HUES48 (cell line): ENCODE measurements around the gene LPAR1.

ENCODE experiments used
- H3K27ac ChIP-seq: one replicate; pipeline ENCODE4 v1.7.0; 2013; ENCODE audit warnings: low read depth, low read length, inconsistent platforms
- H3K27me3 ChIP-seq: 2 replicates; pipeline ENCODE4 v1.6.1; 2013; ENCODE audit warnings: mild to moderate bottlenecking, low read length; ENCODE audit not compliant: control insufficient read depth, insufficient read depth
- H3K36me3 ChIP-seq: 2 replicates; pipeline ENCODE4 v1.6.1; 2013; ENCODE audit warnings: low read length; ENCODE audit not compliant: control insufficient read depth, insufficient read depth
- H3K4me1 ChIP-seq: 2 replicates; pipeline ENCODE4 v1.6.1; 2013; ENCODE audit warnings: mild to moderate bottlenecking, low read length; ENCODE audit not compliant: control insufficient read depth, insufficient read depth
- H3K4me3 ChIP-seq: 2 replicates; pipeline ENCODE4 v1.5.1; 2013; ENCODE audit warnings: mild to moderate bottlenecking, low read depth, low read length
- H3K9ac ChIP-seq: 2 replicates; pipeline ENCODE4 v1.6.1; 2013; ENCODE audit warnings: mild to moderate bottlenecking, low read depth, low read length, moderate library complexity
- H3K9me3 ChIP-seq: 2 replicates; pipeline ENCODE4 v1.6.1; 2013; ENCODE audit warnings: low read length; ENCODE audit not compliant: control insufficient read depth, insufficient read depth

Gene LPAR1

DNA sequence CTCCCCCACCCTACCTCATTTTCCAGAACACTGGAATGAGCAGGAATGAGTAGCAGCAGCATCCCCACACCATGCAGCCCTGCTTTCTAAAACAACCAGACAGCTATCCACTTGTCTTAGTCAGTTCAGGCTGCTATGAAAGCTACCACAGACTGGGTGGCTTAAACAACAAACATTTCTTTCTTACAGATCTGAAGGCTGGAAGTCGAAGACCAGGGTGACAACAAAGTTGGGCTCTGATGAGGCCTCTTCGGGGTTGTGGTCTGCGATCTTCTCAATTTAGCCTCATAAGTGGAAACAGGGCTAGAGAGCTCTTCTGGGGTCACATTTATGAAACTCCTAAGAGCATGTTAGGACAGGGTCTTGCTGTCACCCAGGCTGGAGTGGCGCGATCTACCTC lies 38.9 kb downstream of the LPAR1 start:
- Histone ChIP-seq H3K27me3 (no peaks in the 10 kb centered on the region), H3K4me3 (no peak overlapping the region), H3K4me1 (peaks cover 10% of the 10 kb centered on the region), H3K27ac (no peak overlapping the region), H3K9me3 (no peaks in the 10 kb centered on the region), H3K36me3 (no peaks in the 10 kb centered on the region), H3K9ac (no peak overlapping the region)

DNA sequence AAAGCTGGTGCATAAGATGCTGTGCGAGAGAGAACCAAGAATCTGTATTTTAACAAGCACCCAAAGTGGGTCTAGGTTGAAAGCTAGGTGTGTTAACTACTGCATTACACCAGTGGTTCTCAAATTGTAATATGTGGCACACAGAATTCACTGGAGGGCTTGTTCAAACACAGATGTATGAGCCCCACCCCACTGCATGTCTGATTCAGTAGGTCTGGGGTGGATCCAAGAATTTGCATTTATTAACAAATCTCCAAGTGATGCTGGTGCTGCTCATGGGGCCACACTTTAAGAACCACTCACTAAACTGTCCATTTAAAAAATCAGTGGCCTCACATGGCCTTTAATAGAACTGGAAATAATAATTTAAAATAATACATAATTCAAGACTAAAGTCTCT lies 40.4 kb downstream of the LPAR1 start:
- Histone ChIP-seq H3K9me3 (no peaks in the 10 kb centered on the region), H3K27ac (no peak overlapping the region), H3K4me1 (no peaks in the 10 kb centered on the region), H3K27me3 (no peaks in the 10 kb centered on the region), H3K36me3 (no peaks in the 10 kb centered on the region), H3K4me3 (no peak overlapping the region), H3K9ac (no peak overlapping the region)

DNA sequence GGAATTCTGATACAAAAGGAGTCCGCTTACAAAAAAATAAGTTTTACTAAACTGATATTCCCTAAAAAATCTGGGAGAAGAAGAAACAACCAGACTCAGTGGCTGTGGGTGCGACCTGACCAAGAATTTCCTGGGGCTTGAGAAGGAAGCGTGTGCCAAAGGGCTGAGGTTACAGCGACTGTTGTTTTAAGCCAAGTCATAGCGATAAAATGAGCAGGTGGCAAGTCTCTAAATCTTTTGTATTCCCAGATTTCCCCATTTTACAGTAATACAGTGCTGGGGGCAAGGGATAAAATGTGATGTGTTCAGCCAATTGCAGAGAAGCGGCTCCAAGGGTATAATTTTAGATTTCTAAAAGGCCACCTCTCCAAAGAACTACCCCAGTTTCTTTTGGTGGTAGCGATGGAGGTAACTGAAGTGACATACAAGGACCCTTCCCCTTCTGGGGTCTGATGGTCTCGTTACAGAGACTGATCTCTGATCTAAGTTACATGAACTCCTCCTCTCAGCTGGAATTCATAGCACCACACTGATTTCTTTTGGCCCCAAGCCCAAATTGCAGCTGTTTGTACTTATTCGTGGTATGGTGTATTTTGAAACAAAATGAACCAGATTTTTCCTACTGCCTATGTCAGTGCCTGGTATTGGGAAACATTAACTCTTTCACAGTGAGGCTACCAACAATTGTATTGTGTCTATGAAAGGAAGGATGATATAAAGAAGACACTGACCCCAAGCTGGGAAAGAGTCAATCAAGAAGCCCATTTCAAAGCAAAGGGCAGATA lies 41.6 kb downstream of the LPAR1 start:
- no peak overlapping the region for H3K27ac ChIP-seq
- H3K9ac ChIP-seq: no peak overlapping the region
- no peaks in the 10 kb centered on the region for H3K27me3 ChIP-seq
- no peak overlapping the region for H3K4me3 ChIP-seq
- H3K36me3 ChIP-seq: no peaks in the 10 kb centered on the region
- H3K9me3 ChIP-seq: no peaks in the 10 kb centered on the region
- no peaks in the 10 kb centered on the region for H3K4me1 ChIP-seq

DNA sequence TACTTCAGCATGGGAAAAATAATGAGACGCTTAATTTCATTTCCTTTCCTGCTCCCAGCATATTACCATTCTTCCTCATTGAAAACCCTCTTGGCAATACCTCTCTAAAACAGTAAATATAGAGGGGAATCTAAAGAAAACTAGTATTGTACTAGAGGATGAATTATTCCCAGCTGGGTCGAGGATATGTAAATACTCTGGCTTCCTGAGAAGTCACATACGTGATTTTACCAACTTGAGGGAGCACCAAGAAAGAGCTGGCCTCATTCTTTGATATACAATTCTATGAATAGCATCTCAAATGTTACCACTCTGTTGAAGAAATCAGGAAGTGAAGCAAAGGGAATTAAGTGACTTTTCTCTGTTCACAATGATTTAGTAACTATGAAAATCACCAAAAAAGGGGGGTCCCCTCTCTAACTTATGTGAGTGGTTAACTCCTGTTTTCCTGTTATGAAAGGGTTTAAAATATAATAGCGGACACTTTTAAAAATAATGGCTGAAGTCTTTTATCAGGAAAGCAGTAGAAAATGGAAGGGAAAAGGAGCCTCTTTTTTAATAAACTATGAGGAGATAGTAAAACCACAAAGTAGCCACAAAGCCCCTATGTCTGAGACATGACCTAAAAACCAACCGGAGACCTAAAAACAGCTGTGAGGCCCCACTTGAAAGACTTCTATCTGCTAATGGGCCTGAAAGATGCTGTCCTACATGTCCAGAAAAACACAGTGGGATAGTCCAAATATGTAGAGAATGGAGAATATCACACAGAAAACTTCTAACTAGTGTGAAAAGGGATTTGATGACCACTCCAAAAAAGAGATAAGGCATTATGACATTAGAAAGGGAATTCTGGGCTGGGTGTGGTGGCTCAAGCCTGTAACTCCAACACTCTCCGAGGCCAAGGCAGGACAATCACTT lies 42.6 kb downstream of the LPAR1 start:
- Histone ChIP-seq H3K9ac (no peak overlapping the region), H3K36me3 (no peaks in the 10 kb centered on the region), H3K4me1 (no peaks in the 10 kb centered on the region), H3K4me3 (no peak overlapping the region), H3K9me3 (no peaks in the 10 kb centered on the region), H3K27me3 (no peaks in the 10 kb centered on the region), H3K27ac (no peak overlapping the region)

DNA sequence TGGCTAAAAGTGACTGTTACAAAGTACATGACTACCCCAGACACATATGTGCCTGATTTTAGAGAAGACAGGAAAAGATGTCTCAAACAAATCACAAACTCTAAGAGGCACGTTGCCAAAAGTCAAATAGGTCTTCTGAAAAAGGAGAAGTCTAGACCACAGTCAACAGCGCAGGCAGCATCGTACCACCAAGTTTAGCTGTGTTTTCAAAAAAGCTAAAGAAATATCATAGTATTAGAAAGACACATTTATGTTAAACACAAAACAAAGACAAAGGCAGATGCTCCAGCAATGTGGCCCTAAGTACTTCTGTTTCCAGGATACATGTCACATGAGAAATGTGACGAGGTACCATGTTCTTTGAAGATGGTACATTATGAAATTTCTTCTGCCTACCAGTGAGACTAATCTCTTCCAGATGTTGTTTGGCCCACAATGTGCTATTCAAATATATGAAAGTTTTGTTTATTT lies 43.5 kb downstream of the LPAR1 start:
- H3K27ac ChIP-seq: no peak overlapping the region
- H3K36me3 ChIP-seq: no peaks in the 10 kb centered on the region
- H3K4me1 ChIP-seq: no peaks in the 10 kb centered on the region
- H3K9ac ChIP-seq: no peak overlapping the region
- no peak overlapping the region for H3K4me3 ChIP-seq
- H3K27me3 ChIP-seq: no peaks in the 10 kb centered on the region
- H3K9me3 ChIP-seq: no peaks in the 10 kb centered on the region

DNA sequence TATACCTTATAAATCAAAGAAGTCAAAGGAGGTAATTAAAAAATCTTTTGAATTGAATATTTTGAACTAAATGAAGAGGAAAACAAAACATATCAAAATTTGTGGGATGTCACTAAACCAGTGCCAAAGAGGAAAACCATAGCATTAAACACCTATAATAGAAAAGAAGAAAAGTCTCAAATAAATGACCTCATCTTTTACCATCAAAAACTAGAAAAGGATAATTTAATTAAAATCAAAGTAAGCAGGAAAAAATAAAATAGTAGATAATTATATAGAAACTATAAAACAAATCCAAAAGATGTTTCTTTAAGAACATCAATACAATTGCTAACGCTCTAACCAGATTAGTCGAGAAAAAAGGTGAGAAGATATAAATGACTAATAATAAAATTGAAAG lies 47.8 kb downstream of the LPAR1 start:
- Histone ChIP-seq H3K36me3 (no peaks in the 10 kb centered on the region), H3K4me1 (peaks cover 8% of the 10 kb centered on the region), H3K4me3 (no peak overlapping the region), H3K27ac (no peak overlapping the region), H3K9me3 (no peaks in the 10 kb centered on the region), H3K27me3 (no peaks in the 10 kb centered on the region), H3K9ac (no peak overlapping the region)

DNA sequence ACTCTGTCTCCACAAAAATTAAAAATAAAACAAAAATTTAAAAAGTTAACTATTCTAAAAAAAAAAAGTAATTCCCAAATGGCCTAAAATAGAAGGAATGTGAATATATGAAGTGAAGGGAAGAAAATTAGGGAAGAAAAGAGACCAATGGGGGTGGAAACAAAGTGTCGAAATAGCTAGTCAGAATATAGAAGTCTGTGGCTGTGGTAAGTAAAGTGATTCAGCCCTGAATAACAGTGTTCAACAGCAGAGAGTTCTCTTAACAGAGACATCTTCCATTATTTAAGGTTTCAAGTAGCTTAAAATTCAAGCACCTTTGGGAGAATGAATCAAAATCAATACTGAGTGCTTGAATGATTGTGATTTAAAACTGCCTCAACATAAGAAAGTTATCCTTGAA lies 51.7 kb downstream of the LPAR1 start:
- Histone ChIP-seq H3K4me1 (peaks cover 25% of the 10 kb centered on the region), H3K27ac (no peak overlapping the region), H3K9me3 (no peaks in the 10 kb centered on the region), H3K4me3 (no peak overlapping the region), H3K9ac (no peak overlapping the region), H3K36me3 (no peaks in the 10 kb centered on the region), H3K27me3 (no peaks in the 10 kb centered on the region)

DNA sequence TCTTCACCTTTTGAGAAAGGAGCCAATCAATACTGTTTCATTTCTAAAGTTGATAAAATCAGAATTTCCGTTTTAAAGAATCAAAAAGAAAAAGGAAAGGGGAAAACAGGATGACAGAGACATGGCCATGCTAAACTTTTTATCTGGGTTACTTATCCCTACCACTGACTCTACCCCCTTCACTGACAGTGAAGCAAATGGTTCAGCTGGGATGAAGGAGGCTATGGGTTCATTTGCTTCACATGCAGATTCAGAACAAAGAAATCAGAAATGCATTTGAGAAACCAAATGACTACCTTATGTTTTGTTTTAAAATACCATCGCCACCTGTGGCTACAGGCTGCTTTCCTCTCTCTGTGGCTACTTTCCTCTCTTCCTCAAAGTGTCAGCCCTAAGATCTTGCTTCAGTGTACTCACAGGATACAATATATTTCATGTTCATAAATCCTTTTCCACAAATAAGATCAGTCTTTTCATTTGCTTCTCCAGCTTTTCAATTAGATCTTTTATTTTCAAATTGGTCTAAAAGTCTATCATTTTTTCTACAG lies 53.3 kb downstream of the LPAR1 start:
- H3K4me3 ChIP-seq: peak overlapping the region; percentile 22; the same call in 1 of the 2 replicates
- no peaks in the 10 kb centered on the region for H3K36me3 ChIP-seq
- no peaks in the 10 kb centered on the region for H3K27me3 ChIP-seq
- no peaks in the 10 kb centered on the region for H3K9me3 ChIP-seq
- peak overlapping the region; percentile 51 for H3K27ac ChIP-seq
- H3K9ac ChIP-seq: no peak overlapping the region
- H3K4me1 ChIP-seq: peaks cover 25% of the 10 kb centered on the region

DNA sequence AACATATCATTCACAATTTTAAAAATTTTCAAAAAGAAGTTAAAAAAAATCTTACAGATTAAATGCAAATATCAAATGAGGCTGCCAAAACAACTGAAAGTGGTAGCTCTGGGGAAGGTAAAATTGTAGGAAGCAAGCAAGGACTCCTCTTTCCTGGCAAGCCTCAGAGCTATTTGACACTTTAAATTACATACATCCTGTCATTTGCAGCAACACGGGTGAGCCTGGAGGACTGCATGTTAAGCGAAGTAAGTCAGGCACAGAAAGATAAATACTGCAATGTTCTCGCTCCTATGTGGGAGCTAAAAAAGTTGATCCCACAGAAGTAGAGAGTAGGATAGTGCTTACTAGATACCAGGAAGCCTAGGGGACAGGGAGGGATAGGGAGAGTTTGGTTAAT lies 58.0 kb downstream of the LPAR1 start:
- no peaks in the 10 kb centered on the region for H3K27me3 ChIP-seq
- no peaks in the 10 kb centered on the region for H3K9me3 ChIP-seq
- H3K4me3 ChIP-seq: no peak overlapping the region
- no peak overlapping the region for H3K9ac ChIP-seq
- H3K27ac ChIP-seq: no peak overlapping the region
- peaks cover 24% of the 10 kb centered on the region for H3K4me1 ChIP-seq
- no peaks in the 10 kb centered on the region for H3K36me3 ChIP-seq

DNA sequence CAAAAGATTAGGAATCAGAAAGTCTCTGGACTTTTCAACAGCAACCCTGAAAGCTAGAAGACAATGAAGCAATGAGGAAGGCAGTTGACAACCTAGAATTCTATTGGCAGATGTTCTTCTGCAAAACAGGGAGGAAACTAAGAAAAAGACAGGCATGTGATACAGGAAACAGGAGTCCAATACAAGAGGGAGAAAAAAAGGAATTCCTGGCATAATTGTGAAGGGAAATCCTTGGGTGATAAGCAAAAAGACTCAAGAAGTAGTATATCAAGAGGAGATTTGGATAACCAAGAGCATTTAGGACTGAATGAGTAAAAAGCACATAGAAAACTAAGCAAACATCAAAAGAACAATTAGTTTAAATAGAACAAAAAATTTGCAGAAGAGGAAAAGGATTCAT lies 58.6 kb downstream of the LPAR1 start:
- Histone ChIP-seq H3K27ac (no peak overlapping the region), H3K9ac (no peak overlapping the region), H3K4me1 (peaks cover 18% of the 10 kb centered on the region), H3K9me3 (no peaks in the 10 kb centered on the region), H3K36me3 (no peaks in the 10 kb centered on the region), H3K27me3 (no peaks in the 10 kb centered on the region), H3K4me3 (no peak overlapping the region)

DNA sequence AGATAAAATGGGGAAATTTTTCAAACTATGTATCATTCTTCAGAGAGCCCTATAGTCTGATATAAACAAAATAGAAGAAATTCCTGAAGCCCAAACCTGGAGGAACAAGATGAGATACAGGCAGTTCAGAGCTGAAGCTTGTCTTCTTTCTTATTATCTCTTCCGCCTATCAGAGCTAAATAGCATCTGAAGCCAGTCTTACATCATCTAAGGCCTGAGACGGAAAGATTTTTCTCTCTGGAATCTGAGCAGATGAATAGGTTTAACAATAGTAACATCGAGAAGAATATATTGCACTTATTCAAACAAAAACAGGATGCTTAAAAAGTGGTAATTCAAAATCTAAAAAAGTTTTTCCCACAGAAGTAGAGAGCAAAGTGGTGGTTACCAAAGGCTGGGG lies 59.8 kb downstream of the LPAR1 start:
- H3K27ac ChIP-seq: no peak overlapping the region
- no peaks in the 10 kb centered on the region for H3K36me3 ChIP-seq
- no peaks in the 10 kb centered on the region for H3K27me3 ChIP-seq
- H3K4me3 ChIP-seq: no peak overlapping the region
- no peak overlapping the region for H3K9ac ChIP-seq
- peaks cover 9% of the 10 kb centered on the region; the same call in 1 of the 2 replicates for H3K4me1 ChIP-seq
- no peaks in the 10 kb centered on the region for H3K9me3 ChIP-seq
